H1 (cell line): Measurements from ENCODE around the gene IQUB. TPM values are rescaled to one million over a fixed set of nuclear protein-coding genes. Genes with fewer than 3 reads are reported as not detected.

Source experiments
- CTCF ChIA-PET: fragments of 300-600 bp; sonication (Branson Sonifier 250); formaldehyde crosslinking; loops from one replicate; lab custom pipeline; 2021; ENCODE audit not compliant: partially characterized antibody; lab: Charles Lee
- POLR2A ChIA-PET: fragments of 300-600 bp; sonication (Branson Sonifier 250); formaldehyde crosslinking; loops from one replicate; lab custom pipeline; 2021; ENCODE audit warnings: inconsistent platforms; ENCODE audit not compliant: partially characterized antibody; lab: Charles Lee
- DNase-seq, 2 experiments: peaks; one replicate each; pipeline versions ENCODE4 v3.0.0 to v3.0.0-alpha.2; 2010 to 2022; ENCODE audit warnings: low spot score in 2 of 2, low read depth in 1 of 2, mixed read lengths in 1 of 2
- FAIRE-seq: peaks from 2 replicates; lab custom pipeline; 2011; peaks lifted over from hg19 to GRCh38; lab: Jason Lieb, UNC
- H2AFZ ChIP-seq: 2 replicates; pipeline ENCODE4 v1.8.1; 2012; ENCODE audit warnings: low read length, inconsistent platforms
- H2AK5ac ChIP-seq: 2 replicates; pipeline ENCODE4 v1.6.1; 2013; ENCODE audit warnings: low read depth, low read length
- H2BK120ac ChIP-seq: replicated peaks from 2 replicates; pipeline ENCODE3; 2013; ENCODE audit warnings: low read depth, low read length, inconsistent platforms
- H2BK12ac ChIP-seq: 2 replicates; pipeline ENCODE4 v1.6.1; 2013; ENCODE audit warnings: low read depth, low read length
- H2BK15ac ChIP-seq: 2 replicates; pipeline ENCODE4 v1.6.1; 2013; ENCODE audit warnings: low read length
- H2BK20ac ChIP-seq: 2 replicates; pipeline ENCODE4 v1.6.1; 2013; ENCODE audit warnings: low read length
- H2BK5ac ChIP-seq: 2 replicates; pipeline ENCODE4 v1.6.1; 2013; ENCODE audit warnings: low read depth, low read length
- H3K14ac ChIP-seq: 2 replicates; pipeline ENCODE4 v1.6.1; 2013; ENCODE audit warnings: inconsistent platforms; ENCODE audit not compliant: insufficient read length
- H3K18ac ChIP-seq: 2 replicates; pipeline ENCODE4 v1.6.1; 2013; ENCODE audit warnings: low read length; ENCODE audit errors: extremely low read depth
- H3K23ac ChIP-seq: 2 replicates; pipeline ENCODE4 v1.6.1; 2013; ENCODE audit warnings: inconsistent platforms; ENCODE audit not compliant: insufficient read length
- H3K23me2 ChIP-seq: 2 replicates; pipeline ENCODE4 v1.6.1; 2013; ENCODE audit warnings: low read depth, low read length
- H3K27ac ChIP-seq: 2 replicates; pipeline ENCODE4 v1.6.1; 2011; ENCODE audit warnings: low read depth, low read length, inconsistent platforms
- H3K27me3 ChIP-seq, 4 experiments: replicated peaks in 1 of 4; 1 replicate in 1 of 4; 2 replicates in 3 of 4; pipeline versions ENCODE4 v1.6.1 to v1.8.1; 2011 to 2013; ENCODE audit warnings: low read length in 3 of 4, mild to moderate bottlenecking in 3 of 4, inconsistent platforms in 2 of 4, mixed read lengths in 2 of 4, moderate library complexity in 1 of 4; ENCODE audit not compliant: control insufficient read depth in 3 of 4, insufficient read depth in 3 of 4; ENCODE audit errors: extremely low read depth in 1 of 4
- H3K36me3 ChIP-seq, 4 experiments: 2 replicates each; pipeline versions ENCODE4 v1.6.1 to v1.8.1; 2011 to 2013; ENCODE audit warnings: mild to moderate bottlenecking in 4 of 4, low read length in 3 of 4, moderate library complexity in 2 of 4, control low read depth in 1 of 4, inconsistent platforms in 1 of 4; ENCODE audit not compliant: insufficient read depth in 4 of 4, control insufficient read depth in 2 of 4
- H3K4ac ChIP-seq: replicated peaks from 2 replicates; pipeline ENCODE3; 2013; ENCODE audit warnings: low read length, low read depth, mixed read lengths, inconsistent platforms; ENCODE audit not compliant: insufficient read length
- H3K4me1 ChIP-seq, 4 experiments: replicated peaks in 1 of 4; 1 replicate in 1 of 4; 2 replicates in 3 of 4; pipeline versions ENCODE4 v1.6.1 to v1.8.1; 2011 to 2013; ENCODE audit warnings: low read length in 3 of 4, inconsistent platforms in 2 of 4, mixed read lengths in 1 of 4; ENCODE audit not compliant: insufficient read depth in 4 of 4, control insufficient read depth in 3 of 4
- H3K4me2 ChIP-seq, 2 experiments: 2 replicates each; pipeline versions ENCODE4 v1.6.1 to v1.8.1; 2011 to 2013; ENCODE audit warnings: low read depth in 2 of 2, low read length in 2 of 2, control low read depth in 1 of 2, inconsistent platforms in 1 of 2, mild to moderate bottlenecking in 1 of 2; ENCODE audit not compliant: insufficient read depth in 1 of 2
- H3K4me3 ChIP-seq, 4 experiments: fragments of 200-600, 300-600 bp in 1 of 4; sonication (generic), shearing (Covaris generic), sonication (Bioruptor Twin) in 1 of 4; 2 replicates each; pipeline versions ENCODE4 v1.5.1 to v1.8.1; 2011 to 2016; ENCODE audit warnings: low read length in 4 of 4, low read depth in 3 of 4, control low read depth in 2 of 4, inconsistent platforms in 2 of 4, mild to moderate bottlenecking in 2 of 4, mixed read lengths in 1 of 4, moderate library complexity in 1 of 4; ENCODE audit not compliant: insufficient read depth in 2 of 4; ENCODE audit errors: extremely low read depth in 1 of 4
- H3K56ac ChIP-seq: replicated peaks from 2 replicates; pipeline ENCODE3; 2013; ENCODE audit warnings: low read depth, mild to moderate bottlenecking, mixed read lengths, low read length, inconsistent platforms; ENCODE audit not compliant: insufficient read length
- H3K79me1 ChIP-seq: 2 replicates; pipeline ENCODE4 v1.6.1; 2013; ENCODE audit warnings: low read depth, low read length, control low read depth
- H3K79me2 ChIP-seq, 2 experiments: 2 replicates each; pipeline versions ENCODE4 v1.6.1 to v1.8.1; 2012 to 2013; ENCODE audit warnings: low read length in 2 of 2, mild to moderate bottlenecking in 2 of 2, inconsistent platforms in 1 of 2; ENCODE audit not compliant: insufficient read depth in 2 of 2, control insufficient read depth in 1 of 2
- H3K9ac ChIP-seq, 4 experiments: replicated peaks in 1 of 4; 1 replicate in 1 of 4; 2 replicates in 3 of 4; pipeline versions ENCODE4 v1.6.1 to v1.8.1; 2011 to 2013; ENCODE audit warnings: low read depth in 3 of 4, low read length in 3 of 4, control low read depth in 2 of 4, mild to moderate bottlenecking in 2 of 4, moderate library complexity in 2 of 4, inconsistent platforms in 1 of 4; ENCODE audit errors: extremely low read depth in 1 of 4
- H3K9me3 ChIP-seq, 2 experiments: 2 replicates each; pipeline versions ENCODE4 v1.6.1 to v1.8.1; 2012 to 2013; ENCODE audit warnings: mild to moderate bottlenecking in 2 of 2, moderate library complexity in 2 of 2, control low read depth in 1 of 2, inconsistent platforms in 1 of 2, low read depth in 1 of 2, low read length in 1 of 2, mixed read lengths in 1 of 2; ENCODE audit not compliant: insufficient read depth in 2 of 2
- H4K20me1 ChIP-seq, 2 experiments: replicated peaks in 1 of 2; 2 replicates each; pipeline versions ENCODE3 to v1.8.1; 2011 to 2013; ENCODE audit warnings: inconsistent platforms in 2 of 2, low read length in 2 of 2, mild to moderate bottlenecking in 1 of 2; ENCODE audit not compliant: insufficient read depth in 2 of 2, control insufficient read depth in 1 of 2
- H4K5ac ChIP-seq: 2 replicates; pipeline ENCODE4 v1.6.1; 2013; ENCODE audit warnings: low read length, low read depth, mixed read lengths, inconsistent platforms; ENCODE audit not compliant: insufficient read length
- H4K8ac ChIP-seq: 2 replicates; pipeline ENCODE4 v1.8.0; 2013; ENCODE audit warnings: mild to moderate bottlenecking, moderate library complexity, low read length, inconsistent platforms; ENCODE audit not compliant: insufficient read depth; ENCODE audit errors: extremely low read depth
- H4K91ac ChIP-seq: replicated peaks from 2 replicates; pipeline ENCODE3; 2013; ENCODE audit warnings: low read length, mixed read lengths, inconsistent platforms; ENCODE audit not compliant: insufficient read length
- CTBP2 ChIP-seq: IDR thresholded peaks from 2 replicates; pipeline ENCODE4 v1.7.0; 2011; ENCODE audit warnings: borderline replicate concordance, mild to moderate bottlenecking, moderate library complexity, mixed read lengths, low read length; ENCODE audit not compliant: insufficient read depth, insufficient read length
- HDAC6 ChIP-seq: IDR thresholded peaks from one replicate; pipeline ENCODE4 v1.7.1; 2012; ENCODE audit warnings: low read depth, mild to moderate bottlenecking, inconsistent platforms, low read length, moderate library complexity
- SIX5 ChIP-seq: IDR thresholded peaks from 2 replicates; pipeline ENCODE4 v1.6.1; 2011; ENCODE audit warnings: mild to moderate bottlenecking, low read depth, low read length
- WGBS, 2 experiments: shearing (Covaris generic) in 1 of 2; methylation state at CpG; one replicate each; pipeline versions ENCODE4 v1.1.6 to v1.1.7; 2013 to 2015; ENCODE audit warnings: low lambda C conversion rate in 2 of 2, mixed read lengths in 2 of 2, inconsistent platforms in 1 of 2, low coverage in 1 of 2, missing lambda C conversion rate in 1 of 2; ENCODE audit not compliant: insufficient replicate concordance in 2 of 2, insufficient coverage in 1 of 2, insufficient read length in 1 of 2; ENCODE audit errors: extremely low coverage in 1 of 2, missing lambda C conversion rate in 1 of 2; 5-methylcytosine and 5-hydroxymethylcytosine counted together
- polyA plus RNA-seq, 7 experiments: library from polyadenylated mRNA; depleted of rRNA in 3 of 7; stranded (reverse) in 5 of 7; unstranded in 2 of 7; fragments of >200 nt in 5 of 7; fragments of 200-250 nt in 2 of 7; gene quantifications; 1 replicate in 5 of 7; 2 replicates in 1 of 7; 4 replicates in 1 of 7; pipeline versions ENCODE4 v1.2.1 to v1.2.3, GENCODE V29; 2011 to 2013; ENCODE audit warnings: missing spikeins in 2 of 7, mixed read lengths in 2 of 7
- total RNA-seq: library from RNA; stranded (reverse); fragmentation: NEBNext Ultra II Directional; extraction: Animal tissue kit (Norgen Biotek cat#: 25700); gene quantifications from 2 replicates; pipeline ENCODE4 v1.2.1, GENCODE V29; 2021

IQUB gene
- total and polyA plus RNA-seq, 2 of the 8 experiments (the other 6 are each of a cell fraction or from before 2014, with no cell fraction given), result 0.12 to 0.82 TPM

- Histone ChIP-seq H3K4ac (no peak overlapping the region), H3K23ac (no peak overlapping the region), H4K91ac (no peak overlapping the region), H3K4me1 (no peaks in the 10 kb centered on the region), H2BK120ac (no peak overlapping the region), H3K18ac (no peak overlapping the region), H4K8ac (no peak overlapping the region), H3K27me3 (no peaks in the 10 kb centered on the region), H3K4me3 (no peak overlapping the region), H2BK5ac (no peak overlapping the region), H3K9ac (no peak overlapping the region), H3K79me2 (no peaks in the 10 kb centered on the region), H3K4me2 (no peak overlapping the region), H4K20me1 (no peaks in the 10 kb centered on the region), H3K23me2 (no peaks in the 10 kb centered on the region), H3K36me3 (no peaks in the 10 kb centered on the region), H3K56ac (no peak overlapping the region), H2BK12ac (no peak overlapping the region), H3K79me1 (no peaks in the 10 kb centered on the region), H3K9me3 (no peaks in the 10 kb centered on the region), H2AFZ (no peak overlapping the region), H2AK5ac (no peak overlapping the region), H2BK15ac (no peak overlapping the region), H2BK20ac (no peak overlapping the region), H3K27ac (no peak overlapping the region), H4K5ac (no peak overlapping the region), H3K14ac (no peak overlapping the region)
- ChIA-PET POLR2A (interaction anchor here (1.1 kb wide), 1 partner anchor 40 kb away, joined by 3 read pairs; no protein-coding TSS in a partner anchor), CTCF (no interaction called here)
- no peak for FAIRE-seq
- no peak for TF ChIP-seq CTBP2
- TF ChIP-seq SIX5, result no peak
- TF ChIP-seq HDAC6, result no peak
- 93 to 100% methylated on average over 1 to 2 of the region's 2 CpGs for WGBS, 2 experiments
- DNase-seq, result no peak
These were observed 62.1 kb downstream of the IQUB start for GRCh38 chr7:123472327-123472726.
